HG03520 (cell line): ENCODE measurements around the gene OR51B2.

ENCODE experiments used
- ATAC-seq: cut with Tn5 transposase; IDR thresholded peaks from one replicate; pipeline ENCODE4 v1.9.1; 2021; ENCODE audit warnings: mild to moderate bottlenecking, moderate library complexity; ENCODE audit not compliant: unreplicated experiment

The OR51B2 gene

DNA sequence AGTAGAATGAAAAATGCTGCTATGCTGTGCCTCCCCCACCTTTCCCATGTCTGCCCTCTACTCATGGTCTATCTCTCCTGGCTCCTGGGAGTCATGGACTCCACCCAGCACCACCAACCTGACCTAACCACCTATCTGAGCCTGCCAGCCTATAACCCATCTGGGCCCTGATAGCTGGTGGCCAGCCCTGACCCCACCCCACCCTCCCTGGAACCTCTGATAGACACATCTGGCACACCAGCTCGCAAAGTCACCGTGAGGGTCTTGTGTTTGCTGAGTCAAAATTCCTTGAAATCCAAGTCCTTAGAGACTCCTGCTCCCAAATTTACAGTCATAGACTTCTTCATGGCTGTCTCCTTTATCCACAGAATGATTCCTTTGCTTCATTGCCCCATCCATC lies 39.5 kb downstream of the OR51B2 start:
- no peak for ATAC-seq

- ATAC-seq: no peak
Measured at GRCh38 chr11:5283882-5284281, 40.2 kb downstream of the OR51B2 start.

GRCh38 chr11:5283086-5283485 lies 41.0 kb downstream of the OR51B2 start:
- no peak for ATAC-seq

DNA sequence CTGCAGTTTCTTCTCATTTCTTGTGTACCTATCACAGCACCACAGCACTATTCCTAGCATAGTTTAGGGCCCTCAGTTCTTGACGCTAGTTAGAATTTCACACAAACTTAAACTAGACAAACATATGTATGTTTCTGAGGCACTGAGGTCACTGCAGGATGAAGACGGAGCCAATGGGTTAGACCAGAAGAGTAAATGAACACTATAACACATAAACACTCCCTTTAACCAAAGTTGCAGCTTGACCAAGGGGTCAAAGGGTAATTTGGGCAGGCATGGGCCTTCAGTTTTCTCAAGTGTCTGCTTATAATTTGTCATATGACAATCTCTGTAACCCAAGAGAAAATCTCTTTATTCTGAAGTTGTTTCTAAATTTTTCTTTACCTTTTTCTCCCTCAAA lies 41.5 kb downstream of the OR51B2 start:
- ATAC-seq: no peak

GRCh38 chr11:5281596-5281995 lies 42.5 kb downstream of the OR51B2 start:
- ATAC-seq: no peak

GRCh38 chr11:5280582-5281102 lies 43.5 kb downstream of the OR51B2 start:
- peak; percentile 96 for ATAC-seq

DNA sequence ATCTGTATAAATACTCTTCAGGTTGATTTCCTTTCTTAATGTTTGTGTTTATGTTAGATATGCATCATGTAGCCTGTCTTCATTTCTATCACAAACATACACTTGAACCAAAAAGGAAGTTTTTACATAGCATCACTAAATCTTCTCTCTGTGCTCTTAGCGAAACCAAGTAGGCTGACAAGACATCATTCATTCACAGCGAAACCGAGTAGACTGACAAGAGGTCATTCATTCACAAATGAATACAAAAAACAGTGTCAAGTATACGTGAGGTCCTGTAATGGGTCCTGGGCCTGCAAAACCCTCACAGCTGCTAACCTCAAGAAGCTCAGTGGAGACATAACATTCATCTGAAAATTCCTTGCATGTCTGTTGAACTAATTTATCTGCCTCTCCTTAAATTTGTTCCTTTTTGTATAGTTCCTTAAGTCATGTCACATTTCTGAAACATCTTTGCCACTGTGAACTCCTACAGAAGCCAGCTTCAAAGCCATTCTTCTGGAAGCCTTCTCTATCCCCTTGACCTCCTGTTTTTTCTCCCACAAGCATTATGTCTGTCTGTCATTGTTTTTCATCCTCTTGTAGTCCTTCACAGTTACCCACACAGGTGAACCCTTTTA lies 44.5 kb downstream of the OR51B2 start:
- no peak for ATAC-seq

- ATAC-seq: no peak
Measured at GRCh38 chr11:5277807-5278382, 46.2 kb downstream of the OR51B2 start.

GRCh38 chr11:5276697-5277096 lies 47.4 kb downstream of the OR51B2 start:
- no peak for ATAC-seq

- ATAC-seq: no peak
Measured at GRCh38 chr11:5275369-5276110, 48.6 kb downstream of the OR51B2 start.

DNA sequence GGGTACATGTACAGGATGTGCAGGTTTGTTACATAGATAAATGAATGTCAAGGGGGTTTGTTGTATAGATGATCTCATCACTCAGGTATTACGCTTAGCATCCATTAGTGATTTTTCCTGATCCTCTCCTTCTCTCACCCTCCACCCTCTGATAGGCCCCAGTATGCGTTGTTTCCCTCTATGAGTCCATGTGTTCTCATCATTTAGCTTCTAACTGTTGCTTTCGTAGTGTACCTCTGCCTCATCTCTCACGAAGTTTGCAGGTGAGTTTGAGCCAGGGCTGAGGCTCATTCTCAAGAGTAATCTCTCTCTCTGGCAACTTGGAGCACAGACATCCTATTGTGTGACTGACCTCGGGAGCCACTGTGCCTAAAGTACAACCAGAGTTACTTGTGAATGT lies 49.7 kb downstream of the OR51B2 start:
- no peak for ATAC-seq
